ENCODE data around the gene HAUS7.

DNA sequence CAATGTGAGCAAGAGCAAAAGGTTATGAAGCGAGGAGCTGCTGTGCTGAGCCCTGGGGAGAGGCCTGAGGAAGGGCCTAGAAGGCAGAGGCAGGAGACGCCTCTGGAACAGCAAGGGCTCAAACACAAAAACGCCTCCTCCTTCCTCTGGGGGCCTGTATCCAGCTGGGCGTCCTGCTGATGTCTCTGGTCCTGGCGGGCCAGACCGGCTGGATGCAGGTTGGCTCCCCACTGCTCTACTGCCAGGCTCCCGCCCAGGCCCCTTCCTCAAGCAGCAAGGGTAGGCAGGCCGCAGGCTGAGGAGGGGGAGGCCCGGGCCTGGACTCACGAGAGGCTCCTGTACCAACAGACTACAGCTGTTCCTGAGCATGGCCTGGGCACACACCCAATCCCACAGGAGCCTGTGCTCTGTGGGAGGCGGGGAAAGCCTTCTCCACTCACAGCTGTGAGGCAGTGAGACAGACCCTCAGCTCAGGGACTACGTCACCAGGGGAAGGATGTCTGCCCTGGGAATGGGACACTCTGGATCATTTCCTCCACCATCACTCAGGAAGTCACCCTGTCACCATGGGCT lies 2.3 kb downstream of the HAUS7 start:
- TF ChIP-seq, protein P1, sequence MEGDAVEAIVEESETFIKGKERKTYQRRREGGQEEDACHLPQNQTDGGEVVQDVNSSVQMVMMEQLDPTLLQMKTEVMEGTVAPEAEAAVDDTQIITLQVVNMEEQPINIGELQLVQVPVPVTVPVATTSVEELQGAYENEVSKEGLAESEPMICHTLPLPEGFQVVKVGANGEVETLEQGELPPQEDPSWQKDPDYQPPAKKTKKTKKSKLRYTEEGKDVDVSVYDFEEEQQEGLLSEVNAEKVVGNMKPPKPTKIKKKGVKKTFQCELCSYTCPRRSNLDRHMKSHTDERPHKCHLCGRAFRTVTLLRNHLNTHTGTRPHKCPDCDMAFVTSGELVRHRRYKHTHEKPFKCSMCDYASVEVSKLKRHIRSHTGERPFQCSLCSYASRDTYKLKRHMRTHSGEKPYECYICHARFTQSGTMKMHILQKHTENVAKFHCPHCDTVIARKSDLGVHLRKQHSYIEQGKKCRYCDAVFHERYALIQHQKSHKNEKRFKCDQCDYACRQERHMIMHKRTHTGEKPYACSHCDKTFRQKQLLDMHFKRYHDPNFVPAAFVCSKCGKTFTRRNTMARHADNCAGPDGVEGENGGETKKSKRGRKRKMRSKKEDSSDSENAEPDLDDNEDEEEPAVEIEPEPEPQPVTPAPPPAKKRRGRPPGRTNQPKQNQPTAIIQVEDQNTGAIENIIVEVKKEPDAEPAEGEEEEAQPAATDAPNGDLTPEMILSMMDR (IDR thresholded peaks at IDR 0.05) = no peak
- no peak for TF ChIP-seq POLR2AphosphoS5 (IDR thresholded peaks at IDR 0.05)
- TF ChIP-seq EP300 (IDR thresholded peaks at IDR 0.05; ENCODE audit: low read depth) = no peak
- no peak for TF ChIP-seq POLR2A (IDR thresholded peaks at IDR 0.05)

Measured in transverse colon (tissue), 4 donors.